NCI-H524 (cell line): Measurements from ENCODE around the gene TTLL1.

Experiments
- DNase-seq, 2 experiments: peaks; one replicate each; lab custom pipeline; 2025; lab: John Stamatoyannopoulos, UW

The TTLL1 gene

DNA sequence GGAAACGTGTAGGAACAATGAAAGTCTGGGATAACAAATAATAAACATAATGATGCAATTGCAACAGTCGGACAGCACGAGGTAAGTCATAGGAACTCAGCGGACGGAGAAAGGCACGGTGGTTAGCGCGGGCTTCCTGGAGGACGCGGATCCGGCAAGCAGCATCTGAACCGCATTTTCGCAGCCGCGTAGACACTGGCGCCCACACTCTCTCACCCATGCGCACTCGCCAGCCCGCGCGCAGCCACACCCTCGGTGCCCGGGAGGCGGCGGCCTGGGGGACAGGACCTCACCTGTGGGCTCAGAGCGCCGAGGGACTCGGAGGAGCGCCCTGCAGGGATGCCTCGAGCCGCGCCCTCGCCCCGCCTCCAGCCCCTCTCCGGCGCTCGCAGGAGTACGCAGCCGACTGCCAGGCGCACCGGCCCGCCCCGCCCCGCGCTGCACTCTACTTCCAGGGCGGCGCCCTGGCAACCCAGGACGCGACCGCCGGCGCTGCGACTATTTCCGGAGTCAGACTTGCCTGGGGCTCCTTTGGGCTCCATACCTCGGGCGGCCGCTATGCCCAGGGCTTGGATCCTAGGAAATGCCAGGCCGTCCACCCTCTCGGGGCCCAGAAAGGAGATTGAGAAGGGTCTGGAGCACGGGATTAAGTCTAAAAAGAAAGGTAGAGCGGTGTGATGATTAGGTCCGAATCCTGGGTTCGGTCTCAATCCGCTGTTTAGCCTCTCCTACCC, at the start of gene TTLL1:
TSS of gene TTLL1 (minus strand) at position 408 of the 734 bp plus-strand sequence. CDS start 13,805 bp downstream, outside the sequence.
- peak; percentile 82 to 90 for DNase-seq

DNA sequence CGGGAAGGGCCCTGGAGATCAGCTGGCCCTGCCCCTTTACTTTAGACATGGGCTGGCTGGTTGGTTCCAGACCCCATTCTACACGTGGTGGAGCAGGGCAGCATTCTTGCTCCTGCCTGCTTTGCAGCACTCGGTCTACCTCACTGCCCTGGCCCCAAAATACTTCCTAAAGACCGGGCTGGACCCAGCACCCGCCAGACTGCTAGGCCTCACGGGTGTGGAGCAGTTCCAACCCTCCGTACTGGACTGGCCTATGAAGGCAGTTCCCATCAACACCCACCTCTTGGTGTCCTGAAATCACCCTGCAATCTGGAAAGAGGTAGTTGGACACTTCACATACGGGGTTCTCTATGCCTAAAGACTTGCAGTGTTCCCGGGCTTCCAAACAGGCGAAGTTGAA, 47.6 kb upstream of the TTLL1 start:
- no peak for DNase-seq

DNA sequence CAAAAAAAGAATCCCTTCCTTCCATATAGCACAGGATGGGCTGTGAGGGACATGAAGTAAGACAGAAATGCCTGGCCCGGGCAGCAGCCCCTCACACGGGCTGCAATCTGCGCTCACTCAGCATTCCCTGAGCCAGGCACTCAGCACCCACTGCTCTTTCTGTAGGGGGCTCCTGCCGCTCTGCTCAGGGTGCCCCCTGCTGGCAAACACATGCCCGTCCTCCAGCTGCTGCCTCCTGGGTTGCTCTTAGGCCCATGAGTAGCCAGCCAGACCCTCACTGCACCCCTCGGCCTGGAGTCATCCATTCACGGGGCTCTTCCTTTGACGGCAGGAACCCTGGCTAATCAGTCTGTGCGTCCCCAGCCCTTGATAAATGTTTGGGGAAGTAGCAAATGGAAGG, 47.1 kb upstream of the TTLL1 start:
- peak in 1 of 2 experiments; percentile 50 for DNase-seq

DNA sequence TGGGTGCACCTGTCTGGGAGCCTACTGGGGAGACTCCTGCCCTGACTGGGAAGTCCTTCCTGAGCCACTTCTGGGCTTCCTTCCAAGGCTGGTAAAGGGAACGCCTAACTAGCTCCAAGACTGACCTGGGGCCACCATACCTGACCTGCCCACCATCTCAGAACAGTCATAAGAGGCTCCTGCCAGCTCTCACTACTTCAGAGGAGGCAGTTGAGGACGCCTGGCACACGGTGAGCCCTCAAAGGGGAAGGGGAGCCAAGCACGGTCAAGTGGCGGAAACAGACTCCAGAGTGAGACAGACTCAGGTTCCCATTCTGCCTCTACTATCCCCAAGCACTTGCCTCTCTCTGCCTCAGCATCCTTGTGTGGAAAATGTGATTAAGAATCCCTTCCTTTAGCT, 46.4 kb upstream of the TTLL1 start:
- no peak for DNase-seq

DNA sequence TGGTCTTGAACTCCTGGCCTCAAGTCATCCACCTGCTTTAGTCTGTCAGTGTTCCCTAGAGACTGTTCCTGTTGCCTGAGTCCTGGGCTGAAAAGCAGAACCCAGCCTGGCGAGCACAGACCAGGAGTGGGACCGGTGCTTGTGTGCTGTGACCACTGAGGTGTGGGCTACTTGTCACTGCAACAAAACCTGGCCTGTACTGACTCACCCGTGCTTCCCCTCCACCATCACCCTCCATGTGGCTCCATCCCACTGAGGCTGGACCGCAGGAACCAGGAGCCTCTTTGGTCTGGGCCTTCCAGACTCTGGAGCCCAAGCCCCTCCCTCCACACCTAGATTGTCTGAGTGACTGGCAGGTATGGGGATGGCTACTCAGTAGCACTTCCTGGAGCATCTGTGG, 45.4 kb upstream of the TTLL1 start:
- DNase-seq = no peak

DNA sequence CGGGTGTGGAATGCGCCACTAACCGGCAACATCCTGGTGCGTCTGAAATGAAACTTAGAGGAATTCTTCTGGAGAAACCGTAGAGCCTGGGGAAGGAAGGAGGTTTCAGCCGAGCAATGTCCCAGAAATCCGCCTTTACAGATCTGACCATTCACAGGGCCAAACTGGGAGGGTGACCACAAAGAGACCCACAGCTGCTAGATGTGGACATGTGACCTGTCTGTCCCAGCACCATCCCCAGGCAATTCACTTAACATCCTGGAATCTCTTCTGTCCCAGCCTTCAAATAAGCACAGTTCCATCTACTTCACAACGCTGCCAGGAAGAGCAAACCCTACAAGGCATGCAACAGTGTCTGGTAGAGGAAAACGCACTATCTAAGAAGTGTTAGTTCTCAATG, 44.2 kb upstream of the TTLL1 start:
- DNase-seq = no peak

DNA sequence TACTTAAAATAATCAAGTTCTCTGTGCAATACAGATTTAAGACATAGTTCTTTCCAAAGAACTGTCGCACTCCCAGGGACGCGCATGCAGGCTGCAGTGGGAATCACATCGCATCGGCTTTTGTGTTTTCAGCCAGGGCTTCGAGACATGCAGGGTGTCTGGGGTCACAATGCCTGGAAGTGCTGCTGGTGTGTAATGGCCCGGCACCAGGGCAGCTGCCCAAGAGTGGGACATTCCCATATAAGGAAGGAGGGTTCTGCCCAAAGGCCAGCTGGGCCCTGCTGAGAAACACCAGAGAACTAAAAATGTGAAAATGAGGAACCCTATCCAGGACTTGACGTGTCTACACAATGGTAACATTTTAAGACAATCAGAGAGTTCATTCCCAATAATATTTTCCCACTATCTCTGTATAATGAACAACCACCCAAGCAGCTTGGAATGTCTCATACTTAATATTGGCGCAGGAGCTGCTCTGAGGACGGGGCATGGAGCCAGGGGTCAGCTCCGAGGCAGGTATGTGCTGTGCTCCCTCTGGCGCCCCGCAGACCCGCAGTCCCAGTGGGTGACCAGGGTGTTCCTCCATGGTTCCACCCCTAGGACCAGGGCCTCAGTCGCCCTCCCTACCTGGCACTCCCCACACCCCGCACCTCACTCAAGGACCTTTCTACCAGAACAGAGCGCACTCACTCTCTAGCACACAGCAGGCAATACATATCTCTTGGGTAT, 42.7 kb upstream of the TTLL1 start:
- no peak for DNase-seq

DNA sequence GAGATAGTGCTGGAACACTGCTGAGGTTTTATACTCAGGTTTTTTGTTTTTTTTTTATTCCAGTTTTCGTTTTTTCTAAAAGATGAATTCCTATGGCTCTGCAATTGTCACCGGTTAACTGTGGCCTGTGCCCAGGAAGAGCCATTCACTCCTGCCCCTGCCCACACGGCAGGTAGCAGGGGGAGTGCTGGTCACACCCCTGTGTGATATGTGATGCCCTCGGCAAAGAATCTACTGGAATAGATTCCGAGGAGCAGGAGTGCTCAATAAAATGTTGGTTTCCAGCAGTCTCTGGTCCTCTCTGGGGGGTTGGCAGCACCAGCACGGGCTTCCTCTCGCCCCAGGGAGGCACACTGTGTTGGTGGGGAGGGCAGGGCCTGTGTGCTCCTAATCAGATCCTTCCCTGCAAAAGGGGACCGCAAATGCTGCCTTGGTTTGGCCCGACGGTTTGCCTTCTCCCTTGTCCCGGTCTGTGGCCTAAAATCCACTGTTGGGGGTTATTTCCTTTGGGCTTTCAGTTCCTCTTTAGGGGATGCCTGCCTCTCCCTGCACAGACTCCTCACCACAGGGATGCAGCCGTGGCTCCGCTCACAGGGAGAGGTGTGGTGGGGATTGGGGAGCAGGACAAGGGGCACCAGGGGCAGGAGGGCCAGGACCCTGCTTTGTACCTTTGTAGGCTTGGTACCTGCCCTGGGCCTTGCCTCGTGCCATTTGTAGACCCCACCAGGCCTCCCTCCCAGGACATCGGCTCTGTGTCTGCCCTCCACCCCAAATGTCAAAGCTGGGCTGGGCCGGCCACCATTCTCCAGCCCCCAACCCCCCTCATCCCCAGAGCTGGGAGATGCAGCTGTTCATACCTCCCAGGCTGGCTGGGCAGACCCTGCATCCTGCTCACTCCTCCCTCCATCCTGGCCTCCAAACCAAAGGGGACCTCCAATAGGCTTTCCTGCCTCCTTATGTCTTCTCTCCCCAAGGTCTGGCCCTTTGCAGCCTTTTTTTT, 40.5 kb upstream of the TTLL1 start:
- no peak for DNase-seq

DNA sequence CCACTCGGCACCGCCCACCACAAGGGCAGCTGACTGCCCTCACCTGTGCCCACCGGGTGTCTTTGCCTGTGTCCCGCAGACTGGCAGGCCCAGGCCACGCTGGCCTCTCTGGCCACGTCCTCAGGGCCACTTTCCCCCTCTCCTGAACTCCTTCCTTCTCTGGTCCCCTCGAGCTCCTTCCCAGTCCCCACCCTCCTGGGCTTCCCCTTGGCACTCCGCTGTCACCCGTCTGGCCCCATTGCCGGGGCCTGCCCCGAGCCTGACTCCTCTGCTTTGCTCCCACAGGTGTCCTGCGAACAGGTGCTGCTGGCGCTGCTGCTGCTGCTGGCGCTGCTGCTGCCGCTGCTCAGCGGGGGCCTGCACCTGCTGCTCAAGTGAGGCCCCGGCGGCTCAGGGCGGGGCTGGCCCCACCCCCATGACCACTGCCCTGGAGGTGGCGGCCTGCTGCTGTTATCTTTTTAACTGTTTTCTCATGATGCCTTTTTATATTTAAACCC, 39.8 kb upstream of the TTLL1 start:
- no peak for DNase-seq

DNA sequence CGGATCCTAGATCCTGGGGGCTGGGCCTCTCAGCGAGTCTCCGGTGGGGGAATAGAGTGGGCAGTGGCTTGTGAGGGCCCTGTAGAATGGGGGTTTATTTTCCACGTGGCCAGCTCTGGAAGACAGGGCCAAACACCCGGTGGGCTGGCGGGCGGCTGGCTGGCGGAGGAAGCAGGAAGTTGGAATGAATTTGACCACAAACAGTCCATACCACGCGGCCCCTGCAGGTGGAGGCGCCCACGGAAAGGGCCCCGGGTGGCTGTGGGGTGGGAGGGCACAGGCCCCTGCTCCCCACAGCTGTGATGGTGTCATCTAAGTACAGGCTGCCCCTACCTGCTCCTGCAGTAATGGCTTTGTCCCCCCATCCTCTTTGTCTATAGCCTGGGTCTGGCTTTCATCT, 38.9 kb upstream of the TTLL1 start:
- DNase-seq = no peak

DNA sequence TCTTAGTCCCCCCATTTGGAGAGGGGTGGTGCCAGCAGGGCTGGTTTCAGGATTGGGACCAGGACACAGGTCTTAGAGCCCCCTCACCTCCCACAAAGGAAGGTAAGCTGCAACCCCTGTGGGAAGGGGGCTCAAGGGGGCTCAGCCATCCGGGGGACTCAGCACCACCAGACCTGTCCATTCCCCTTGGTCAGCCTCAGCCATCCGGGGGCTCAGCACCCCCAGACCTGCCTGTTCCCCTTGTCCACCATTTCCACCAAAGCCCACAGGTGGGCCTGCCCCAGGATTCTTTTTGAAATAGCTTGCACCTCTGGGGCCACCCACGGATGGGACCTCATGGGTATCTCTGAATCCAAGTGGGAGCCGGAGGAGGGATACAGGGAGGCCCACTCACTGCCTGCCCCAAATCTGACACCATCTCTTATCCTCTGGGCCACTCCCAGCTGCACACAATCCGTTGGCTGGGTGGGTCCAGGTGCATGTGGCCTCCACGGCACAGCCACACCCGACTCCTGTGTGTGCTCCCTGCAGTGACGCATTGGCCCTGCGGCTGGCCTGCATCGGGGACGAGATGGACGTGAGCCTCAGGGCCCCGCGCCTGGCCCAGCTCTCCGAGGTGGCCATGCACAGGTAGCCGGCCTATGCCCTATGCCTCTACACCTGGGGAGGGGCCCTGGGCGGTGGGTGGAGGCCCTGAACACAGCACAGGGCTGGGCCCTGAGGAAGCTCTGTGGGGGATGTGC, 38.1 kb upstream of the TTLL1 start:
- no peak for DNase-seq

DNA sequence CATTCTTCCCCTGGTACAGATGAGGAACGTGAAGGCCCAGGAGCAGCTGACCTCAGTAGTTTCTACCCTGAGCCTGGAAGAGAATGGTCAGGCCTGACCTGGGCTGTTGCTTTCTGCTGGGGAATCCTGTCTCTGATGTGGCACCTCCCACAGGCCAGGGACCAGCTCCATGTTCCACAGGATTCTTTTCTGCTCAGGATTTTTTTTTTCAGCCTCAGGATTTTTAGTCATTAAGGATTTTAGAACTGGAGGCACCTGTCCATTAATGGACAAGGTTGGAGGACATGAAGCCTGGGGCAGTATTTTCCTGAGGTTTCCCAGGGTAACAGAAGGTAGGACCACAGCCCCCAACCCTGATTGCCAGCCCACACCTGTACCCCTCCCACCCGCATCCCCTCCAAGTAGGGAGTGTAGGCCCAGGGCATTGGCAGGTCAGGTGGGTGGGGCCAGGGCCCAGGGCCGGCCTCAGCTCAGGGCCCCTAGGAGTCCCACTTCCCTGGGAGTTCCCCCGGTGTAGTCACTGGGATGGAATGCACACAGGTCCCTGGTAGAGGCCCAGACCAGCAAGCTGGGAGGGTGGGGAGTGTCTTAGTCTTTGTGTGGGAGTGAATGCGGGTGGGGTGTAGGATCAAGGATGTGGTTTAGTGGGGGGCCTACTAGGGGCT, 37.4 kb upstream of the TTLL1 start:
- no peak for DNase-seq

DNA sequence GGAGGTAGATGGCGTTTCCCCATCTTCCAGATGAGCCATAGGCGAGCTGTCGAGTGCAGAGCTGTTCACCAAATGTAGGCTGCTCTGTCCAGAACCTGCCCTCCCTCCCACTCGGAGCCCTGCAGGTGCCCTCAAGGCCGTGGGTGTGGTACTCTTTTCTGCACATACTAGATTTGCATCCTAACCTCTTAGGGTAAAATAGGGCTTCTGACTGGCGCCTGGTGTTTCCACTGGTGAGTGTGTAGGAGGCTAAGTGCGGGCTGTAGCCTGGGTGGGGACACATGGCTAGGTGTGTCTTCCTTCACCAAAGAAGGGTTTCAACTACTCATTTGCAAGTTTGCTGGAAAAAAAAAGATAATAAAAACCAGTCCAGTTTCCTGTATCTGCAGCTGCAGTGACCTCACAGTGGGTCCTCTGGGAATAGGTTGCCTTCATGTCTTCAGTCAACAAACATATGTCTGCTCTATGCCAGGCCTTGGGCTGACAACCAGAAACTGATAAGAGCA, 29.8 kb upstream of the TTLL1 start:
- no peak for DNase-seq

DNA sequence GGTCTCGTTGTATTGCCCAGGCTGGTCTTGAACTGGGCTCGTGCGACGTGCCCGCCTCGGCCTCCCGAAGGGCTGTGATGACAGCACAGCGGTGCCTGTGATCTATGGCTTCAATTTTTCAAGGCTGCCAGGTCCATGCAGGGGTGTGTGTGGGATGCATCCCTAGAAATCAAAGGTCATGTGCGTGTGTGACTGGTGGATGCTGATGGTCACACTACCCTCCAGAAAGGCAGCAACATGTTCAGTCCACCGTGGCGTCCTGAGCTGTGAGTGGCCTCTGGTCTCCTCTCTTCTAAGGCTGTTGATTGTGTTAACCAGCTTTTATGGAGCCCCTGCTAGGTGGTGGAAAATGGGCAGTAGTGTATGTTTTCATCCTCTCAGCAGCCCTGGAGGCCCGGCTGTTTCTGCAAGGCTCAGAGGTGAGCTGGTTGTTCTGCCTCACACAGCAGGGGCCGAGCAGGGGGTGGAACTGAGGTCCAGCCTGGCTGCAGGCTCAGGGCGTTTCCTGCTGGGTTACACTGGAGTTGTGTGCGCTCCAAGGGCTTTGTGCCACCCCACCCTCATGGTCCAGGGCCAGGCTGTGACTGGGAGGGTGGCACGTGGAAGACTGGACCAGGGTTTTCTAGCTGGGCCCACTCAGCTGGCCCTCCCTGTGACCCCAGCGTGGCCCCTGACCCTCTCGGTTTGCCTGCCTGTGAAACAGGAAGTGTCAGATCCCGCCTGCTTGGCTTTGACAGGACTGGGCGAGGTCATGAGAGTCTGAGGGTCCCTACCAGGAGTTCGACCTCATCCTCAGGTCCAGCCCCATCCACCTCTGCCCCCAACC, 29.0 kb upstream of the TTLL1 start:
- DNase-seq = no peak

DNA sequence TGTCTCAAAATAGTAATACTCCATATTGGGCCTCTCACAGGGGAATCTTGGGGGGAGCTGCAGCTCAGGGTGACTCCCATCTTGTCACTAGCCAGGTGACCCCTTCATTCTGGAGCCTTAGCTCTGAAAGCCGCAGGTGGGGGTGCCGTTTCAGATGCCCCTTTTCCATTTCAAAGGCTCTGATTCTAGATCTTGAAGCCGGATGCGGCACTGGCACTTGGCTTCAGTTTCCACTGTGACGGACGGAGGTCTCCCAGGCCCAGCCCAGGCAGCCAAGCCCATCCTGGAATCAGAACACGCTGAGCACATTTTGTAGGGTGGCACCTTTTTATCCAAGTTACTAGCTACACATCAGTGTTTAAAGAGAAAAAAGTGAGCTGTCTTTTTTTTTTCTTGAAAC, 27.7 kb upstream of the TTLL1 start:
- no peak for DNase-seq

DNA sequence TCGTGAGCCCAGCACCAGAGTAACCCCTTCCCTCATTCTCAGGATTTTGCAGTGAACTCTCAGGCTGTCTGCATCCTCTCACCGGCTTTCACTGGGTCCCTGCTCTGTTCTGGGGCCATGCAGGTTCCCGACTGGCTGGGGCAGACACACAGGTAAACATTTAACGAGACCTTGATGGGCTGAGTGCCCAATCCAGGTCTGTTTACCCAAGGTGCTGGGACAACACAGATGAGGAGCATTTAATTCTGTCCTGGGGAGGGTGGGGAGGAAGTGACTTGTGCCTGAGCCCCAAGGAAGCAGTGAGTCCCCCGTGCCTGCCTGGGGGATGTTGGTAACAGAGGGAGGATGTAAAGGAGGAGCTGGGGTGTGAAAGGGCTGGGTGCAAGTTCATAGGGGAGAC, 25.8 kb upstream of the TTLL1 start:
- DNase-seq = no peak

DNA sequence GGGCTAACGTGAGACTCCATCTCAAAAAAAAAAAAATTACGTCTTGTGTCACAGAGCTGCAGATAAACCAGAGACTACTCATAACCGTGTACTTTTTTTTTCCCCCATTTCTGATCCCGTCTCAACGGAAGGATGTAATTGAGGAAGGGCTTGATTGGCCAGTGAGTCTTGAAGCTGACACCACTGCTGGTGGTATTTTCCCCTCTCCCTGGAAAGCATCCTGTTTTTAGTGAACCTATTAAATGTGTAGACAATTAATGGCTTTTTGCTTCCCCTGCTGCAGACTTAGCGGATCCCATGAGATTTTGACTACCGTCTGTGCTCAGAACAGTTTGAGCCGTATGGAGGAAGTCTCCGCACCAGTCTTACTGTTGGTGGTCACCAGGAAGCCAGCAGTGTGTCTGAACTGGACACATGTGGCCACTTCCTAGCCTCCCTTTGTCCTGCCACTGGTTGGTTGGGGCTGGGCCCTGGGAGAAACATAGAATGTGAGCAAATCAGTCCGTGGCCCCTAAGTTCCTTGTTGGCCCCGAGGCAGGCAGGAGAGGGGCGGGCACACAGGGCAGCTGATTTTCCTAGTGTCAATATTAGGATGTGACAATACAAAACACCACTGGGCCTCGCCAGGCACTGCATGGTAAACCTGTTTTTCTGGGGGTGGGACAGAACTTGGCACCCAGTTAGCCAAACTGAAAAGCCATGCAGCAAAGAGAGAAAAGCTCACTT, 24.5 kb upstream of the TTLL1 start:
- DNase-seq = no peak

DNA sequence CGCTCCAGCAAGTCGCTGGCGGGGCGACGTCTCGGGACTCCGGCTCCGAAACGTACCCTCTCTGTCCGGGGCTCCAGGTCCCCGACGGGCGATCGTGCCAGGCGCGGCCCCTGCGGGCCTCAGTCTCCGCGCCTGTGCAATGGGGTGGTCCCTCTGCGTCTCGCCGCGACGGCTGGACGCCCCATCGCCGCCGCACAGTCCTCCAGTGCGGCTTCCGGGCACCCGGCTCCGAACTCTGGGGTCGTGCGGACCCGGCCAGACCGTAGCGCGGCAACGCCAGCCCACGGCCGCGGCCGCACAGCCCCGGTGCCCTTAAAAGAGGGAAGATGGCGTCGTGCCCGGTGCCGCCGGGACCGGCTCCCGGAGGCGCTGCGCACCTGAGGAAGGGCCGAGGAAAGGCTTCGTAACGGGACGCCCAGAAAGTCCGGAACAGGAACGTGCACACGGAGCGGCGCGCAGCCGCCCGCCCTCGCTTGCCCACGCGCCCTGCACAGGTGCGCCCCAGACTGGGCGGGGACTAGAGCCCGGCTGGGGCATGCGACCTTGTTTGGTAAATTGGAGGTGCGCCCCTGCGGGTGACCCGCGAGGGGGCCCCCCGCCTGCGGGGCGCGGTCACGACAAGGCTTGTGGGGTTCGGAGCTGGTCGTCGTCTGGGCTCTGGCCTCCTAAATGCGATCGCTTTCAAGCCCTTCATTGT, 21.9 kb upstream of the TTLL1 start:
- no peak for DNase-seq
